Measurements from ENCODE around the gene SPEG. TPM values are rescaled to one million over a fixed set of nuclear protein-coding genes. Genes with fewer than 3 reads are reported as not detected.

Gene SPEG
- total RNA-seq, 1 experiment from 2014 or later: 56.6 TPM

DNA sequence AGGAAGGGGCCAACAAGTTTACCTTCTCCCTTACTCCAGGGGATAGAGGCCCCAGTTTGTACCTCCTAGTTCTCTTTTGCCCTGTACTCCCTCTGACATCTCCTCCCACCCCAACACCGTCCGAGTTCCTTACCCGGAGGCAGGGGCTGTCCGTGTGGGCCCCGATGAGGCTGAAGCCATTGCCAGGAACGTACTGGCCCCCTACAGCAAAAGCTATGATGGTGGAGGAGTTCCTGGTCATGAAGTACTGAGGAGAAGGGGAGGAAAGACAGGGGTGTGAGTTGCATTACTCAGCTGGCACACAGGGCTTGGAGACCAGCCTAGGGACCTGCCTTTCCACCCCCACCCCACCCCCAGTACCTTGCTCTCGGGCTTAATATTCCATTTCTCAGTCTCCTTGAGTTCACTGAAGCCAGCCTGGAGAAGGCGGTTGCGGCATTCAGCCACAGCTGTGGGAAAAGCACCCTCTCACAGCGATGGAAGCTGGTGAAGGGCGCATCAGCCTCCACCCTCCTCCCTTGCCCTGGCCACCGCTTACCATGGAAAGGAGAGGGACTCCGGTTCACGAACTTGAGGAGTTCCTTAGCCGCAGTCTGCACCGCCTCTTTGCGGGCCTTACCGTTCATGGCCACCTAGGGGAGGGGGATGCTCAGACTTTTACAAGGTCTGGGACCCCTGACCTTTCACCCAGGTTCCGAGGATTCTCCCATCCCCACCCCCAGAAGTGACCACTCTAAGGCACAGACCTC is 47.9 kb upstream of the SPEG start:
- peaks cover 9 to 18% of the 10 kb centered on the region in 2 experiments; a peak in 3 of 4 replicates for H3K4me1 ChIP-seq (ENCODE audit: control insufficient read depth in 1 of 2, insufficient read depth in 2 of 2, low read length in 2 of 2)
- H3K9me3 ChIP-seq (ENCODE audit: control insufficient read depth in 1 of 2, insufficient read depth in 1 of 2, low read depth in 1 of 2, low read length in 2 of 2): no peaks in the 10 kb centered on the region
- H3K4me2 ChIP-seq (ENCODE audit: low read length): peak overlapping the region; percentile 78
- TF ChIP-seq ZNF274 (IDR thresholded peaks at IDR 0.05; ENCODE audit: low read depth, low read length): no peak
- H3K27ac ChIP-seq (ENCODE audit: low read depth, low read length): peak overlapping the region; percentile 93
- no peaks in the 10 kb centered on the region for H4K20me1 ChIP-seq (ENCODE audit: insufficient read depth)
- H3K9me2 ChIP-seq (ENCODE audit: insufficient read depth): no peaks in the 10 kb centered on the region
- no peaks in the 10 kb centered on the region for H3K27me3 ChIP-seq (ENCODE audit: insufficient read depth, low read length)
- intact Hi-C loops (cut with micrococcal nuclease): loop anchor here (5.0 kb wide), 2 partner anchors 209 to 301 kb away; partner anchors contain the start of genes CNPPD1 and RETREG2
- DNase-seq (ENCODE audit: low read depth, low spot score): no peak
- RAD21 ChIA-PET (ENCODE audit: low non-redundant PET in 1 of 2, low total read pairs in 2 of 2, uncharacterized antibody in 2 of 2, unreplicated experiment in 2 of 2): no interaction called here
- no peak overlapping the region for H2AFZ ChIP-seq (ENCODE audit: low read depth, low read length, poor library complexity, severe bottlenecking)
- POLR2A ChIA-PET: interaction anchor here (1.1 to 1.3 kb wide), 2 partner anchors 8 to 112 kb away, joined by 4 to 9 read pairs; partner anchors contain the start of gene GMPPA
- H3K9ac ChIP-seq (ENCODE audit: low read length): peak overlapping the region; percentile 98
- peaks cover 12% of the 10 kb centered on the region; the same call in 1 of the 2 replicates for H3K79me2 ChIP-seq (ENCODE audit: insufficient read depth, low read length)
- TSS peak; percentile 30 for BruUV-seq (replicated peaks)
- CTCF ChIA-PET: interaction anchor here (1.3 to 2.9 kb wide), 3 partner anchors 8 to 142 kb away, joined by 3 to 32 read pairs (median 5); no protein-coding TSS in a partner anchor
- ATAC-seq: no peak
- H3K36me3 ChIP-seq (ENCODE audit: control insufficient read depth in 1 of 2, insufficient read depth in 2 of 2, low read length in 2 of 2): peaks cover 8 to 24% of the 10 kb centered on the region in 2 experiments; a peak in 3 of 4 replicates
- peak overlapping the region; percentile 88 to 91 for H3K4me3 ChIP-seq (replicated peaks in 1 of 2; ENCODE audit: low read depth in 1 of 2, low read length in 2 of 2)

GRCh38 chr2:219387306-219388120 is 47.1 kb upstream of the SPEG start, which contains the start of gene DNPEP:
TSS of gene DNPEP (minus strand) at chr2:219387912. CDS start at chr2:219387794, 118 bp downstream.
- Histone ChIP-seq H3K9me3 (ENCODE audit: control insufficient read depth in 1 of 2, insufficient read depth in 1 of 2, low read depth in 1 of 2, low read length in 2 of 2) (no peaks in the 10 kb centered on the region), H3K9me2 (ENCODE audit: insufficient read depth) (no peaks in the 10 kb centered on the region), H3K27ac (ENCODE audit: low read depth, low read length) (peak within 1 kb of the TSS; percentile 93), H3K27me3 (ENCODE audit: insufficient read depth, low read length) (no peaks in the 10 kb centered on the region), H3K36me3 (ENCODE audit: control insufficient read depth in 1 of 2, insufficient read depth in 2 of 2, low read length in 2 of 2) (peaks cover 7 to 24% of the 10 kb centered on the region in 2 experiments; a peak in 3 of 4 replicates), H3K9ac (ENCODE audit: low read length) (peak within 1 kb of the TSS; percentile 98), H4K20me1 (ENCODE audit: insufficient read depth) (no peaks in the 10 kb centered on the region), H2AFZ (ENCODE audit: low read depth, low read length, poor library complexity, severe bottlenecking) (peak within 1 kb of the TSS; percentile 88), H3K4me2 (ENCODE audit: low read length) (peak within 1 kb of the TSS; percentile 78), H3K4me1 (ENCODE audit: control insufficient read depth in 1 of 2, insufficient read depth in 2 of 2, low read length in 2 of 2) (peaks cover 9 to 18% of the 10 kb centered on the region in 2 experiments; a peak in 3 of 4 replicates), H3K79me2 (ENCODE audit: insufficient read depth, low read length) (peaks cover 12% of the 10 kb centered on the region; the same call in 1 of the 2 replicates), H3K4me3 (replicated peaks in 1 of 2; ENCODE audit: low read depth in 1 of 2, low read length in 2 of 2) (peak within 1 kb of the TSS; percentile 88 to 91)
- ChIA-PET POLR2A (interaction anchor here (0.7 to 1.5 kb wide), 6 partner anchors 9 to 111 kb away, joined by 4 to 9 read pairs (median 4); partner anchors contain the start of genes DNAJB2 and GMPPA), CTCF (interaction anchor here (0.6 to 2.9 kb wide), 17 partner anchors 9 to 540 kb away, joined by 3 to 32 read pairs (median 5); no protein-coding TSS in a partner anchor), RAD21 (ENCODE audit: low non-redundant PET in 1 of 2, low total read pairs in 2 of 2, uncharacterized antibody in 2 of 2, unreplicated experiment in 2 of 2) (interaction anchor here (0.6 to 1.0 kb wide), 4 partner anchors 77 to 160 kb away, joined by 3 to 6 read pairs (median 4); no protein-coding TSS in a partner anchor)
- intact Hi-C loops (cut with micrococcal nuclease): loop anchor here (2.0 to 5.0 kb wide), 3 partner anchors 45 to 300 kb away; partner anchors contain the start of genes CNPPD1 and RETREG2
- DNase-seq (ENCODE audit: low read depth, low spot score) (peak; percentile 73), ATAC-seq (peak; percentile 74)
- TF ChIP-seq EZH2 (IDR thresholded peaks at IDR 0.05) (no peak), POLR2A (IDR thresholded peaks at IDR 0.05; ENCODE audit: borderline replicate concordance, extremely low read depth, insufficient read depth, insufficient read length) (no peak), POLR2AphosphoS5 (IDR thresholded peaks at IDR 0.05; ENCODE audit: low read depth, low read length) (peak; percentile 58), MAX (IDR thresholded peaks at IDR 0.05) (peak; percentile 74), ZFX (IDR thresholded peaks at IDR 0.05) (peak; percentile 83), TCF7L2 (IDR thresholded peaks at IDR 0.05; ENCODE audit: borderline replicate concordance, extremely low read depth, insufficient read depth, insufficient read length) (no peak), CBX3 (IDR thresholded peaks at IDR 0.05; ENCODE audit: low read depth) (no peak), EGR1 (IDR thresholded peaks at IDR 0.05; ENCODE audit: low read depth) (0 out of 2 replicates have a peak, but pooled peaks have one; percentile 10)
- TF ChIP-seq, protein P1, sequence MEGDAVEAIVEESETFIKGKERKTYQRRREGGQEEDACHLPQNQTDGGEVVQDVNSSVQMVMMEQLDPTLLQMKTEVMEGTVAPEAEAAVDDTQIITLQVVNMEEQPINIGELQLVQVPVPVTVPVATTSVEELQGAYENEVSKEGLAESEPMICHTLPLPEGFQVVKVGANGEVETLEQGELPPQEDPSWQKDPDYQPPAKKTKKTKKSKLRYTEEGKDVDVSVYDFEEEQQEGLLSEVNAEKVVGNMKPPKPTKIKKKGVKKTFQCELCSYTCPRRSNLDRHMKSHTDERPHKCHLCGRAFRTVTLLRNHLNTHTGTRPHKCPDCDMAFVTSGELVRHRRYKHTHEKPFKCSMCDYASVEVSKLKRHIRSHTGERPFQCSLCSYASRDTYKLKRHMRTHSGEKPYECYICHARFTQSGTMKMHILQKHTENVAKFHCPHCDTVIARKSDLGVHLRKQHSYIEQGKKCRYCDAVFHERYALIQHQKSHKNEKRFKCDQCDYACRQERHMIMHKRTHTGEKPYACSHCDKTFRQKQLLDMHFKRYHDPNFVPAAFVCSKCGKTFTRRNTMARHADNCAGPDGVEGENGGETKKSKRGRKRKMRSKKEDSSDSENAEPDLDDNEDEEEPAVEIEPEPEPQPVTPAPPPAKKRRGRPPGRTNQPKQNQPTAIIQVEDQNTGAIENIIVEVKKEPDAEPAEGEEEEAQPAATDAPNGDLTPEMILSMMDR (IDR thresholded peaks at IDR 0.05 in 2 of 3, conservative IDR thresholded peaks at IDR 0.05 in 1 of 3; ENCODE audit: borderline replicate concordance in 1 of 3, insufficient read depth in 1 of 3, low read depth in 2 of 3, low read length in 2 of 3): no peak
- BruUV-seq (replicated peaks): no TSS peak
